ENCODE data around the gene HSD11B1.

DNA sequence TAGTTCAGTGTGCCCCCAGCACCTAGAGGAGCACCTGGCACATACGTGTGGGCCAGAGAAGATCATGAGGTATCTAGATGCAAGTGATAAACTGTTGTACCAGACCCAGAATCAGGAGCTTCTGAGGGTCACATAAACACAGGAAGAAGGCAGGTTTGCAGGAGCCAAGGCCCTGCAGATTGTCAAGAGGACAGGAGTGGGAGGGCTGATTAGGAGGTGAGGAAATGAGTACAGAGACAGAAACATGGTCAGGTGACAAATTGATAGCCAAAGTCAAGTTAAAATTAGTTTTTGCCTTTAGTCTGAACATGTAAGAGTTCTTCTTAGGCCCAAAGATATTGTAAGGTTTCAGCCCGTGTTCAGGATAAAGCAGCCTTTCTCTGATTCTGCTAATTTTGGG lies 37.2 kb downstream of the HSD11B1 start:
- TF ChIP-seq, protein P1, sequence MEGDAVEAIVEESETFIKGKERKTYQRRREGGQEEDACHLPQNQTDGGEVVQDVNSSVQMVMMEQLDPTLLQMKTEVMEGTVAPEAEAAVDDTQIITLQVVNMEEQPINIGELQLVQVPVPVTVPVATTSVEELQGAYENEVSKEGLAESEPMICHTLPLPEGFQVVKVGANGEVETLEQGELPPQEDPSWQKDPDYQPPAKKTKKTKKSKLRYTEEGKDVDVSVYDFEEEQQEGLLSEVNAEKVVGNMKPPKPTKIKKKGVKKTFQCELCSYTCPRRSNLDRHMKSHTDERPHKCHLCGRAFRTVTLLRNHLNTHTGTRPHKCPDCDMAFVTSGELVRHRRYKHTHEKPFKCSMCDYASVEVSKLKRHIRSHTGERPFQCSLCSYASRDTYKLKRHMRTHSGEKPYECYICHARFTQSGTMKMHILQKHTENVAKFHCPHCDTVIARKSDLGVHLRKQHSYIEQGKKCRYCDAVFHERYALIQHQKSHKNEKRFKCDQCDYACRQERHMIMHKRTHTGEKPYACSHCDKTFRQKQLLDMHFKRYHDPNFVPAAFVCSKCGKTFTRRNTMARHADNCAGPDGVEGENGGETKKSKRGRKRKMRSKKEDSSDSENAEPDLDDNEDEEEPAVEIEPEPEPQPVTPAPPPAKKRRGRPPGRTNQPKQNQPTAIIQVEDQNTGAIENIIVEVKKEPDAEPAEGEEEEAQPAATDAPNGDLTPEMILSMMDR (IDR thresholded peaks at IDR 0.05) = no peak
- no peak for TF ChIP-seq POLR2A (IDR thresholded peaks at IDR 0.05)

All from body of pancreas (tissue), 4 donors.